Naive thymus-derived CD8-positive, alpha-beta T cell (primary cell): ENCODE data around the gene CT47C1. TPM values are rescaled to one million over a fixed set of nuclear protein-coding genes. Genes with fewer than 3 reads are reported as not detected.
"Not testable (repeated sequence)": the region's sequence is repeated elsewhere in the genome, so short reads cannot be mapped to it uniquely, and the experiment has no call there.

ENCODE experiments used
- ATAC-seq, 2 donors: fragments of 150-1000 bp; cut with Tn5 transposase in 1 of 2; sonication (Bioruptor Pico), chemical (Tn5 transposase) in 1 of 2; 1 replicate in 1 of 2; 2 replicates in 1 of 2; pipeline ENCODE4 v1.10.0; 2021; ENCODE audit warnings: mild to moderate bottlenecking in 2 of 2, moderate library complexity in 2 of 2
- POLR2A ChIA-PET: fragments of 350-600 bp; sonication (Branson Sonifier 250); formaldehyde crosslinking; loops from one replicate; lab custom pipeline; 2021; ENCODE audit warnings: antibody characterized with exemption; lab: Charles Lee
- DNase-seq, 10 donors: peaks; one replicate each; pipeline versions ENCODE4 v3.0.0 to v3.0.0-alpha.2; 2020 to 2022
- H3K27ac Mint-ChIP-seq, 10 donors: one replicate each; pipeline ENCODE4 v1.8.0; 2020 to 2022; ENCODE audit warnings: mild to moderate bottlenecking in 10 of 10, mixed read lengths in 10 of 10, moderate library complexity in 4 of 10, inconsistent platforms in 1 of 10
- H3K27me3 Mint-ChIP-seq, 5 donors: one replicate each; pipeline ENCODE4 v1.8.0; 2021 to 2022; ENCODE audit warnings: mixed read lengths in 5 of 5
- H3K36me3 Mint-ChIP-seq, 3 donors: one replicate each; pipeline ENCODE4 v1.8.0; 2020 to 2022; ENCODE audit warnings: mixed read lengths in 3 of 3, mild to moderate bottlenecking in 2 of 3, inconsistent platforms in 1 of 3
- H3K4me1 Mint-ChIP-seq, 4 donors: one replicate each; pipeline ENCODE4 v1.8.0; 2021 to 2022; ENCODE audit warnings: mixed read lengths in 4 of 4
- H3K4me3 Mint-ChIP-seq, 10 donors: one replicate each; pipeline ENCODE4 v1.8.0; 2020 to 2022; ENCODE audit warnings: mild to moderate bottlenecking in 10 of 10, mixed read lengths in 10 of 10, moderate library complexity in 6 of 10, inconsistent platforms in 1 of 10
- H3K9me3 Mint-ChIP-seq, 9 donors: one replicate each; pipeline ENCODE4 v1.8.0; 2020 to 2022; ENCODE audit warnings: mixed read lengths in 9 of 9, mild to moderate bottlenecking in 3 of 9, inconsistent platforms in 1 of 9, moderate library complexity in 1 of 9
- polyA plus RNA-seq, 3 donors: library from polyadenylated mRNA; unstranded; fragments of 300-500 nt; fragmentation: Illumina TruSeq; gene quantifications; one replicate each; pipeline ENCODE4 v1.2.3, GENCODE V29; 2021
- total RNA-seq, 8 experiments: library from RNA in 2 of 8; stranded (reverse) in 2 of 8; gene quantifications; one replicate each; pipeline ENCODE4 v1.2.3 and lab custom pipeline; 2021 to 2026

CT47C1 gene
- total RNA-seq (not detected), polyA plus RNA-seq (not detected), total RNA-seq (lab: John Stamatoyannopoulos, UW) (0 reads per million in 6 experiments)

GRCh38 chrX:119072744-119073143 is at the start of gene CT47C1:
CT47C1 (plus strand) TSS chrX:119072993; CDS start chrX:119073226, 233 bp downstream.
- H3K36me3 Mint-ChIP-seq, result no peaks in the 10 kb centered on the region
- peaks cover 0 to 9% (median 0%) of the 10 kb centered on the region in 4 donors for H3K4me1 Mint-ChIP-seq
- H3K27ac Mint-ChIP-seq, result peak within 1 kb of the TSS in 1 of 10 donors; percentile 34
- ATAC-seq, result no peak
- H3K27me3 Mint-ChIP-seq, result no peaks in the 10 kb centered on the region
- H3K9me3 Mint-ChIP-seq, result no peaks in the 10 kb centered on the region
- POLR2A ChIA-PET, result no interaction called here
- H3K4me3 Mint-ChIP-seq, result no peak within 1 kb of the TSS
- DNase-seq, result no peak

- Mint-ChIP-seq H3K4me3 (no peak overlapping the region), H3K4me1 (no peaks in the 10 kb centered on the region), H3K27ac (no peak overlapping the region), H3K27me3 (peaks cover 0 to 1% (median 0%) of the 10 kb centered on the region in 5 donors), H3K36me3 (peaks cover 0 to 5% (median 0%) of the 10 kb centered on the region in 3 donors), H3K9me3 (no peaks in the 10 kb centered on the region)
- POLR2A ChIA-PET, result no interaction called here
- DNase-seq (no peak), ATAC-seq (no peak)
These were observed 46.9 kb upstream of the CT47C1 start for GRCh38 chrX:119025900-119026299.

- H3K36me3 Mint-ChIP-seq, H3K27ac Mint-ChIP-seq, DNase-seq, H3K4me3 Mint-ChIP-seq, POLR2A ChIA-PET, H3K4me1 Mint-ChIP-seq, H3K9me3 Mint-ChIP-seq, H3K27me3 Mint-ChIP-seq, ATAC-seq: not testable (repeated sequence)
These were observed 46.4 kb upstream of the CT47C1 start for GRCh38 chrX:119026344-119026743.

GRCh38 chrX:119027960-119028732 is 44.6 kb upstream of the CT47C1 start:
- H3K4me1 Mint-ChIP-seq, H3K27ac Mint-ChIP-seq, H3K4me3 Mint-ChIP-seq, POLR2A ChIA-PET, H3K9me3 Mint-ChIP-seq, DNase-seq, H3K36me3 Mint-ChIP-seq, ATAC-seq: not testable (repeated sequence)
- peaks cover 0 to 12% (median 1%) of the 10 kb centered on the region in 5 donors for H3K27me3 Mint-ChIP-seq

GRCh38 chrX:119028733-119029330 is 44.0 kb upstream of the CT47C1 start:
- DNase-seq (no peak), ATAC-seq (no peak)
- no peak overlapping the region for H3K4me3 Mint-ChIP-seq
- peaks cover 0 to 5% (median 2%) of the 10 kb centered on the region in 3 donors for H3K36me3 Mint-ChIP-seq
- peaks cover 0 to 12% (median 1%) of the 10 kb centered on the region in 5 donors for H3K27me3 Mint-ChIP-seq
- POLR2A ChIA-PET, result no interaction called here
- no peak overlapping the region for H3K27ac Mint-ChIP-seq
- H3K9me3 Mint-ChIP-seq, result peaks cover 0 to 6% (median 2%) of the 10 kb centered on the region in 9 donors
- H3K4me1 Mint-ChIP-seq, result no peaks in the 10 kb centered on the region

GRCh38 chrX:119029656-119030055 is 43.1 kb upstream of the CT47C1 start:
- H3K4me3 Mint-ChIP-seq, H3K4me1 Mint-ChIP-seq, ATAC-seq, POLR2A ChIA-PET, H3K36me3 Mint-ChIP-seq, DNase-seq, H3K27ac Mint-ChIP-seq: not testable (repeated sequence)
- peaks cover 0 to 12% (median 1%) of the 10 kb centered on the region in 5 donors for H3K27me3 Mint-ChIP-seq
- peaks cover 0 to 14% (median 3%) of the 10 kb centered on the region in 9 donors for H3K9me3 Mint-ChIP-seq

GRCh38 chrX:119030990-119031389 is 41.8 kb upstream of the CT47C1 start:
- no peak overlapping the region for H3K4me3 Mint-ChIP-seq
- DNase-seq (no peak), ATAC-seq (no peak)
- peaks cover 0 to 12% (median 1%) of the 10 kb centered on the region in 5 donors for H3K27me3 Mint-ChIP-seq
- no peak overlapping the region for H3K27ac Mint-ChIP-seq
- POLR2A ChIA-PET, result no interaction called here
- peaks cover 0 to 17% (median 3%) of the 10 kb centered on the region in 9 donors for H3K9me3 Mint-ChIP-seq
- peaks cover 0 to 5% (median 2%) of the 10 kb centered on the region in 3 donors for H3K36me3 Mint-ChIP-seq
- H3K4me1 Mint-ChIP-seq, result no peaks in the 10 kb centered on the region

GRCh38 chrX:119036107-119037029 is 36.4 kb upstream of the CT47C1 start:
- Mint-ChIP-seq H3K4me3 (no peak overlapping the region), H3K27me3 (peaks cover 0 to 9% (median 0%) of the 10 kb centered on the region in 5 donors), H3K4me1 (no peaks in the 10 kb centered on the region), H3K9me3 (peaks cover 0 to 17% (median 3%) of the 10 kb centered on the region in 9 donors), H3K27ac (no peak overlapping the region), H3K36me3 (peaks cover 0 to 2% (median 0%) of the 10 kb centered on the region in 3 donors)
- DNase-seq (no peak), ATAC-seq (no peak)
- POLR2A ChIA-PET, result interaction anchor here (0.7 kb wide), 1 partner anchor 498 kb away, joined by 3 read pairs; no protein-coding TSS in a partner anchor

GRCh38 chrX:119040432-119040831 is 32.4 kb upstream of the CT47C1 start:
- Mint-ChIP-seq H3K36me3 (no peaks in the 10 kb centered on the region), H3K27me3 (peaks cover 0 to 1% (median 0%) of the 10 kb centered on the region in 5 donors), H3K27ac (no peak overlapping the region), H3K4me1 (no peaks in the 10 kb centered on the region), H3K9me3 (peaks cover 0 to 2% (median 0%) of the 10 kb centered on the region in 9 donors), H3K4me3 (no peak overlapping the region)
- ATAC-seq, result no peak
- POLR2A ChIA-PET, result no interaction called here
- DNase-seq, result no peak

GRCh38 chrX:119041175-119041574 is 31.6 kb upstream of the CT47C1 start:
- DNase-seq (no peak), ATAC-seq (no peak)
- Mint-ChIP-seq H3K36me3 (no peaks in the 10 kb centered on the region), H3K27me3 (peaks cover 0 to 1% (median 0%) of the 10 kb centered on the region in 5 donors), H3K9me3 (peaks cover 0 to 2% (median 0%) of the 10 kb centered on the region in 9 donors), H3K4me3 (no peak overlapping the region), H3K27ac (no peak overlapping the region), H3K4me1 (no peaks in the 10 kb centered on the region)
- POLR2A ChIA-PET, result no interaction called here

- H3K4me1 Mint-ChIP-seq, result no peaks in the 10 kb centered on the region
- ATAC-seq, result no peak
- DNase-seq, result no peak
- H3K4me3 Mint-ChIP-seq, result no peak overlapping the region
- H3K27me3 Mint-ChIP-seq, result peaks cover 0 to 8% (median 4%) of the 10 kb centered on the region in 5 donors
- H3K36me3 Mint-ChIP-seq, result no peaks in the 10 kb centered on the region
- POLR2A ChIA-PET, result no interaction called here
- no peak overlapping the region for H3K27ac Mint-ChIP-seq
- peaks cover 0 to 5% (median 0%) of the 10 kb centered on the region in 9 donors for H3K9me3 Mint-ChIP-seq
These were observed 30.8 kb upstream of the CT47C1 start for GRCh38 chrX:119042040-119042439.

GRCh38 chrX:119042996-119043395 is 29.8 kb upstream of the CT47C1 start:
- no peak overlapping the region for H3K4me3 Mint-ChIP-seq
- H3K27me3 Mint-ChIP-seq, result peaks cover 0 to 18% (median 6%) of the 10 kb centered on the region in 5 donors
- no peaks in the 10 kb centered on the region for H3K4me1 Mint-ChIP-seq
- no peaks in the 10 kb centered on the region for H3K36me3 Mint-ChIP-seq
- no peak overlapping the region for H3K27ac Mint-ChIP-seq
- H3K9me3 Mint-ChIP-seq, result peaks cover 0 to 5% (median 0%) of the 10 kb centered on the region in 9 donors
- POLR2A ChIA-PET, result no interaction called here
- no peak for DNase-seq
- ATAC-seq, result no peak
